NT2/D1 (cell line): ENCODE data around the gene SDK2.
"Not testable (repeated sequence)": the region's sequence is repeated elsewhere in the genome, so short reads cannot be mapped to it uniquely, and the experiment has no call there.

ENCODE experiments used
- DNase-seq: peaks from one replicate; pipeline ENCODE4 v3.0.0-alpha.2; 2011; ENCODE audit warnings: low read depth, low spot score
- H3K27me3 ChIP-seq: 2 replicates; pipeline ENCODE4 v1.6.0; 2011; ENCODE audit warnings: mild to moderate bottlenecking; ENCODE audit not compliant: insufficient read length, insufficient read depth
- H3K36me3 ChIP-seq: 2 replicates; pipeline ENCODE4 v1.6.1; 2011; ENCODE audit warnings: mild to moderate bottlenecking, low read length, mixed read lengths; ENCODE audit not compliant: insufficient read depth, insufficient read length
- H3K4me1 ChIP-seq: 2 replicates; pipeline ENCODE4 v1.5.1; 2011; ENCODE audit not compliant: insufficient read depth, insufficient read length
- H3K4me3 ChIP-seq: 2 replicates; pipeline ENCODE4 v1.5.1; 2011; ENCODE audit warnings: low read depth; ENCODE audit not compliant: insufficient read length
- H3K9ac ChIP-seq: 2 replicates; pipeline ENCODE4 v1.6.0; 2011; ENCODE audit warnings: low read depth; ENCODE audit not compliant: insufficient read length
- H3K9me3 ChIP-seq: 2 replicates; pipeline ENCODE4 v1.5.1; 2011; ENCODE audit warnings: mild to moderate bottlenecking, low read length; ENCODE audit not compliant: insufficient read depth
- SUZ12 ChIP-seq: IDR thresholded peaks from 2 replicates; pipeline ENCODE4 v1.6.1; 2011; ENCODE audit not compliant: insufficient read length, insufficient read depth; ENCODE audit errors: extremely low read depth
- YY1 ChIP-seq: IDR thresholded peaks from 2 replicates; pipeline ENCODE4 v1.6.1; 2011; ENCODE audit not compliant: insufficient read length, insufficient read depth
- ZNF274 ChIP-seq: IDR thresholded peaks from 2 replicates; pipeline ENCODE4 v1.6.1; 2011; ENCODE audit warnings: mild to moderate bottlenecking, low read depth, low read length

Gene SDK2

GRCh38 chr17:73455767-73456166, 188.5 kb downstream of the SDK2 start:
- Histone ChIP-seq H3K36me3 (peaks cover 6% of the 10 kb centered on the region), H3K4me1 (peaks cover 6% of the 10 kb centered on the region), H3K4me3 (no peak overlapping the region), H3K9ac (no peak overlapping the region), H3K27me3 (no peaks in the 10 kb centered on the region), H3K9me3 (peaks cover 12% of the 10 kb centered on the region)
- DNase-seq, result no peak
- TF ChIP-seq YY1 (no peak), ZNF274 (no peak), SUZ12 (no peak)

- H3K27me3 ChIP-seq, result no peaks in the 10 kb centered on the region
Observed at GRCh38 chr17:73455050-73455687, 189.1 kb downstream of the SDK2 start.

GRCh38 chr17:73453494-73453893, 190.8 kb downstream of the SDK2 start:
- not testable (repeated sequence) for DNase-seq, H3K4me1 ChIP-seq, H3K9ac ChIP-seq, H3K36me3 ChIP-seq, H3K4me3 ChIP-seq, H3K27me3 ChIP-seq
- peaks cover 12% of the 10 kb centered on the region for H3K9me3 ChIP-seq

More at GRCh38 chr17:73455050-73455687, 189.1 kb downstream of the SDK2 start:
- H3K9ac ChIP-seq, result no peak overlapping the region
- peaks cover 12% of the 10 kb centered on the region for H3K9me3 ChIP-seq
- TF ChIP-seq YY1 (no peak), SUZ12 (no peak), ZNF274 (no peak)
- no peak for DNase-seq
- H3K4me1 ChIP-seq, result peaks cover 6% of the 10 kb centered on the region
- no peak overlapping the region for H3K4me3 ChIP-seq
- peaks cover 6% of the 10 kb centered on the region for H3K36me3 ChIP-seq

- Histone ChIP-seq H3K9me3 (peaks cover 12% of the 10 kb centered on the region), H3K27me3 (no peaks in the 10 kb centered on the region), H3K36me3 (peaks cover 6% of the 10 kb centered on the region), H3K4me1 (no peaks in the 10 kb centered on the region), H3K4me3 (no peak overlapping the region), H3K9ac (no peak overlapping the region)
- TF ChIP-seq ZNF274 (no peak), SUZ12 (no peak), YY1 (no peak)
- DNase-seq, result no peak
Observed at GRCh38 chr17:73453090-73453489, 191.2 kb downstream of the SDK2 start.

GRCh38 chr17:73452009-73452408, 192.2 kb downstream of the SDK2 start:
- peaks cover 12% of the 10 kb centered on the region for H3K9me3 ChIP-seq
- no peaks in the 10 kb centered on the region for H3K4me1 ChIP-seq
- H3K36me3 ChIP-seq, result peaks cover 6% of the 10 kb centered on the region
- H3K9ac ChIP-seq, result no peak overlapping the region
- no peak for DNase-seq
- H3K4me3 ChIP-seq, result no peak overlapping the region
- TF ChIP-seq YY1, result no peak
- TF ChIP-seq SUZ12, result no peak
- TF ChIP-seq ZNF274, result no peak
- H3K27me3 ChIP-seq, result no peaks in the 10 kb centered on the region

- Histone ChIP-seq H3K4me3 (no peak overlapping the region), H3K9ac (no peak overlapping the region), H3K9me3 (no peaks in the 10 kb centered on the region), H3K4me1 (peaks cover 4% of the 10 kb centered on the region), H3K36me3 (no peaks in the 10 kb centered on the region), H3K27me3 (no peaks in the 10 kb centered on the region)
- no peak for TF ChIP-seq SUZ12
- no peak for TF ChIP-seq YY1
- TF ChIP-seq ZNF274, result no peak
- DNase-seq, result no peak
Observed at GRCh38 chr17:73447319-73447718, 196.9 kb downstream of the SDK2 start.

- no peak for DNase-seq
- no peaks in the 10 kb centered on the region for H3K27me3 ChIP-seq
- no peaks in the 10 kb centered on the region for H3K9me3 ChIP-seq
- H3K36me3 ChIP-seq, result no peaks in the 10 kb centered on the region
- TF ChIP-seq ZNF274 (no peak), YY1 (no peak), SUZ12 (no peak)
- no peak overlapping the region for H3K4me3 ChIP-seq
- H3K4me1 ChIP-seq, result peaks cover 4% of the 10 kb centered on the region
- H3K9ac ChIP-seq, result no peak overlapping the region
Observed at GRCh38 chr17:73446617-73447016, 197.6 kb downstream of the SDK2 start.

GRCh38 chr17:73445466-73445865, 198.8 kb downstream of the SDK2 start:
- Histone ChIP-seq H3K27me3 (no peaks in the 10 kb centered on the region), H3K9ac (no peak overlapping the region), H3K9me3 (no peaks in the 10 kb centered on the region), H3K4me3 (no peak overlapping the region), H3K4me1 (peaks cover 4% of the 10 kb centered on the region), H3K36me3 (no peaks in the 10 kb centered on the region)
- DNase-seq, result no peak
- TF ChIP-seq ZNF274 (no peak), SUZ12 (no peak), YY1 (no peak)
